Measurements from ENCODE around the gene FNBP1. TPM values are rescaled to one million over a fixed set of nuclear protein-coding genes. Genes with fewer than 3 reads are reported as not detected.

The FNBP1 gene
- total RNA-seq, 1 donor from 2014 or later, result 25.6 TPM

GRCh38 chr9:130028493-130029222, 14.3 kb downstream of the FNBP1 start:
- DNase-seq (ENCODE audit: low read depth), result no peak
- TF ChIP-seq CTCF (conservative IDR thresholded peaks at IDR 0.05; ENCODE audit: low read depth, low read length), result no peak

GRCh38 chr9:130027533-130028365, 15.2 kb downstream of the FNBP1 start:
- no peak for DNase-seq (ENCODE audit: low read depth)
- no peak overlapping the region for H3K4me3 ChIP-seq (ENCODE audit: low read depth, low read length)
- TF ChIP-seq CTCF (conservative IDR thresholded peaks at IDR 0.05; ENCODE audit: low read depth, low read length), result no peak

More at GRCh38 chr9:130028493-130029222, 14.3 kb downstream of the FNBP1 start:
- no peak overlapping the region for H3K4me3 ChIP-seq (ENCODE audit: low read depth, low read length)

GRCh38 chr9:130026583-130027340, 16.2 kb downstream of the FNBP1 start:
- TF ChIP-seq CTCF (conservative IDR thresholded peaks at IDR 0.05; ENCODE audit: low read depth, low read length), result no peak
- DNase-seq (ENCODE audit: low read depth), result no peak
- H3K4me3 ChIP-seq (ENCODE audit: low read depth, low read length), result no peak overlapping the region

- DNase-seq (ENCODE audit: low read depth), result no peak
- no peak overlapping the region for H3K4me3 ChIP-seq (ENCODE audit: low read depth, low read length)
- TF ChIP-seq CTCF (conservative IDR thresholded peaks at IDR 0.05; ENCODE audit: low read depth, low read length), result no peak
Observed at GRCh38 chr9:130024597-130024994, 18.4 kb downstream of the FNBP1 start.

- no peak for TF ChIP-seq CTCF (conservative IDR thresholded peaks at IDR 0.05; ENCODE audit: low read depth, low read length)
- no peak overlapping the region for H3K4me3 ChIP-seq (ENCODE audit: low read depth, low read length)
- no peak for DNase-seq (ENCODE audit: low read depth)
Observed at GRCh38 chr9:130023994-130024596, 18.9 kb downstream of the FNBP1 start.

GRCh38 chr9:130023144-130023787, 19.7 kb downstream of the FNBP1 start:
- DNase-seq (ENCODE audit: low read depth), result no peak
- TF ChIP-seq CTCF (conservative IDR thresholded peaks at IDR 0.05; ENCODE audit: low read depth, low read length), result no peak
- no peak overlapping the region for H3K4me3 ChIP-seq (ENCODE audit: low read depth, low read length)

Data from epithelial cell of proximal tubule (primary cell).